ENCODE results near the gene SLC27A5.
A peak's percentile ranks its signal among the peaks of the same experiment; 100 is the strongest.

Gene SLC27A5

GRCh38 chr19:58511353-58512208 is at the start of gene SLC27A5:
Gene SLC27A5, minus strand, starts transcription at chr19:58511992. Its CDS starts 37 bp downstream, at chr19:58511955.
- no peak for DNase-seq

- DNase-seq, result no peak
These were observed 49.1 kb upstream of the SLC27A5 start for GRCh38 chr19:58560921-58561320.

GRCh38 chr19:58560007-58560887 is 48.5 kb upstream of the SLC27A5 start:
- no peak for DNase-seq

GRCh38 chr19:58559275-58560006 is 47.6 kb upstream of the SLC27A5 start:
- DNase-seq, result peak; percentile 58

GRCh38 chr19:58558623-58559274 is 47.0 kb upstream of the SLC27A5 start:
- DNase-seq, result peak; percentile 99

GRCh38 chr19:58558066-58558622 is 46.4 kb upstream of the SLC27A5 start, which contains the start of gene UBE2M:
Gene UBE2M, minus strand, starts transcription at chr19:58558611. Its CDS starts 230 bp downstream, at chr19:58558381.
- DNase-seq, result peak; percentile 63

- DNase-seq, result no peak
These were observed 45.7 kb upstream of the SLC27A5 start for GRCh38 chr19:58557221-58558065.

- DNase-seq, result no peak
These were observed 44.9 kb upstream of the SLC27A5 start for GRCh38 chr19:58556622-58557220.

GRCh38 chr19:58555920-58556621 is 44.3 kb upstream of the SLC27A5 start:
- no peak for DNase-seq

GRCh38 chr19:58555369-58555885 is 43.6 kb upstream of the SLC27A5 start:
- no peak for DNase-seq

- DNase-seq, result peak; percentile 98
These were observed 42.9 kb upstream of the SLC27A5 start, which contains the start of gene CHMP2A for GRCh38 chr19:58554494-58555368. Gene CHMP2A, minus strand, starts transcription at chr19:58555105. Its CDS starts 893 bp downstream, at chr19:58554212.

GRCh38 chr19:58553799-58554493 is 42.2 kb upstream of the SLC27A5 start:
- no peak for DNase-seq

- no peak for DNase-seq
These were observed 40.9 kb upstream of the SLC27A5 start for GRCh38 chr19:58552655-58553054.

GRCh38 chr19:58551577-58552471 is 40.0 kb upstream of the SLC27A5 start:
- DNase-seq, result no peak

- DNase-seq, result no peak
These were observed 39.3 kb upstream of the SLC27A5 start for GRCh38 chr19:58551123-58551497.

GRCh38 chr19:58550362-58551122 is 38.8 kb upstream of the SLC27A5 start:
- DNase-seq, result no peak

Measured in CD4-positive, alpha-beta T cell treated with Interleukin-17A for 4 hours (primary cell).